ENCODE results near the gene SF3B2. TPM values are rescaled to one million over a fixed set of nuclear protein-coding genes. Genes with fewer than 3 reads are reported as not detected.
A peak's percentile ranks its signal among the peaks of the same experiment; 100 is the strongest.

SF3B2 gene
- total RNA-seq, 2 donors from 2014 or later = 209 to 254 TPM

DNA sequence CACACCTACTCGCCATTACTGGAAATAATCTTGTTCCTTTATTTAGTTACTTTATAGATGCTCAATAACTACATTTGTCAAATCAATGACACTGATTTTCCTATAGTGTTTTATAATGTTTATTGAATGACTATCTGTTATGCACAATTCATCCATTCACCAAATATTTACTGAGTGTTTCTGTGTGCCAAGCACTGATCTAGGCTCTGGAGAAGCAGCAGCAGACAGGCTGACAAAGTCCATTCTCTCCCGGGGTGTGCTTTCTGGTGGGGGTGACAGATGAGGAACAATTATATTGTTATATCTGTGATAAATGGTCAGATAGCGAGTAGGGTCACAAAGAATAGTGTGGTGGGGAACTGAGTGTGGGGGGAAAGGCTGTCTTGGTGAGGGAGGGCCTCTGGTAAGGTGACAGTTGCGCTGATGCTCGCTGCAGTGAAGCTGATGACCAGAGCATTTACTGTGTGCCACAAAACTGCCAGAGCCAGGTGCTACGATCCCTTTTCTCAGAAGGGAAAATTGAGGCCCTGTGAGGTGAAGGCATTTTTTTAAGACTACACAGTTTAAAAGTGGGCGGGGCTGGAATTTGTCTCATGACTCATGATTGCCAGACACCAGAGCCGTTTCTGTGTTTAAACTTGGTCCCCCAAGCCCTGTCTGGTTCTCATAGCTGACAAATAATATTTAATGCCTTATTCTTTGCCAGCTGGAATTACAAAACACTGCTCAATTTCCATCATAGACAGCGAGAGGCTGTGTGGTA, 28.1 kb downstream of the SF3B2 start:
- peaks cover 22% of the 10 kb centered on the region for H3K36me3 Mint-ChIP-seq (ENCODE audit: low read depth)
- Histone ChIP-seq H3K4me3 (ENCODE audit: low read length) (no peak overlapping the region), H3K27me3 (ENCODE audit: control insufficient read depth, insufficient read depth, low read length, poor library complexity, severe bottlenecking) (no peaks in the 10 kb centered on the region), H3K36me3 (ENCODE audit: control insufficient read depth, insufficient read depth, low read length) (peaks cover 34% of the 10 kb centered on the region), H3K27ac (ENCODE audit: low read depth, low read length) (no peak overlapping the region), H3K9me3 (ENCODE audit: control insufficient read depth, low read length) (no peaks in the 10 kb centered on the region), H3K9ac (ENCODE audit: extremely low read depth, low read length, poor library complexity, severe bottlenecking) (no peak overlapping the region), H3K4me1 (ENCODE audit: control insufficient read depth, insufficient read depth, low read length) (no peaks in the 10 kb centered on the region)
- WGBS, 2 experiments (ENCODE audit: insufficient coverage in 1 of 2, insufficient read length in 1 of 2) = 91 to 94% methylated on average over 7 to 8 of the region's 9 CpGs
- H3K4me1 Mint-ChIP-seq = peaks cover 49% of the 10 kb centered on the region
- no peak overlapping the region for H3K4me3 Mint-ChIP-seq
- no peak overlapping the region for H3K27ac Mint-ChIP-seq
- no peaks in the 10 kb centered on the region for H3K27me3 Mint-ChIP-seq (ENCODE audit: insufficient read depth)
- no peaks in the 10 kb centered on the region for H3K9me3 Mint-ChIP-seq
- DNase-seq = no peak
- TF ChIP-seq, protein P1, sequence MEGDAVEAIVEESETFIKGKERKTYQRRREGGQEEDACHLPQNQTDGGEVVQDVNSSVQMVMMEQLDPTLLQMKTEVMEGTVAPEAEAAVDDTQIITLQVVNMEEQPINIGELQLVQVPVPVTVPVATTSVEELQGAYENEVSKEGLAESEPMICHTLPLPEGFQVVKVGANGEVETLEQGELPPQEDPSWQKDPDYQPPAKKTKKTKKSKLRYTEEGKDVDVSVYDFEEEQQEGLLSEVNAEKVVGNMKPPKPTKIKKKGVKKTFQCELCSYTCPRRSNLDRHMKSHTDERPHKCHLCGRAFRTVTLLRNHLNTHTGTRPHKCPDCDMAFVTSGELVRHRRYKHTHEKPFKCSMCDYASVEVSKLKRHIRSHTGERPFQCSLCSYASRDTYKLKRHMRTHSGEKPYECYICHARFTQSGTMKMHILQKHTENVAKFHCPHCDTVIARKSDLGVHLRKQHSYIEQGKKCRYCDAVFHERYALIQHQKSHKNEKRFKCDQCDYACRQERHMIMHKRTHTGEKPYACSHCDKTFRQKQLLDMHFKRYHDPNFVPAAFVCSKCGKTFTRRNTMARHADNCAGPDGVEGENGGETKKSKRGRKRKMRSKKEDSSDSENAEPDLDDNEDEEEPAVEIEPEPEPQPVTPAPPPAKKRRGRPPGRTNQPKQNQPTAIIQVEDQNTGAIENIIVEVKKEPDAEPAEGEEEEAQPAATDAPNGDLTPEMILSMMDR (conservative IDR thresholded peaks at IDR 0.05) = no peak

DNA sequence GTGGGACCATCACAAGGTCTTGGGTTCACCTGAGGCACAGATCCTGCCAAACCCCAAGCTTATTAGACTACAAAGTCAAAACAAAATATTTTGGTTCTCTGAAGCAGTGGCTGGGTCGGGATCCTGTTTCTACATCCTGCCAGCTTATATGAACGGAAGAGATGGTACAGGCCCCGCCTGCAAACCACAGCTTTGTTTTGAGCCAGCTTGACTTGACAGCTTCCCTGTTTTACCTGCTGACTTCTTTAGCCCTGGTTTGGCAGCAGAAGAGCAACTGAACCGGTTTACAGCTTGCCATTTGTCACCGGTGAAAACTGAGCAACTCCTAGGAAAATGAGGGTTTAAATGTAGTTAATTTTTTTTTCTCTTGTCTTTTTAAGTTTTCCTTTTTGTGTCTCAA, 29.3 kb downstream of the SF3B2 start:
- DNase-seq = no peak
- Histone ChIP-seq H3K4me1 (ENCODE audit: control insufficient read depth, insufficient read depth, low read length) (no peaks in the 10 kb centered on the region), H3K27me3 (ENCODE audit: control insufficient read depth, insufficient read depth, low read length, poor library complexity, severe bottlenecking) (no peaks in the 10 kb centered on the region), H3K4me3 (ENCODE audit: low read length) (no peak overlapping the region), H3K9ac (ENCODE audit: extremely low read depth, low read length, poor library complexity, severe bottlenecking) (no peak overlapping the region), H3K27ac (ENCODE audit: low read depth, low read length) (no peak overlapping the region), H3K36me3 (ENCODE audit: control insufficient read depth, insufficient read depth, low read length) (peaks cover 24% of the 10 kb centered on the region), H3K9me3 (ENCODE audit: control insufficient read depth, low read length) (no peaks in the 10 kb centered on the region)
- H3K27ac Mint-ChIP-seq = no peak overlapping the region
- WGBS, 2 experiments (ENCODE audit: insufficient coverage in 1 of 2, insufficient read length in 1 of 2) = 89 to 96% methylated on average over 3 to 5 of the region's 5 CpGs
- H3K4me1 Mint-ChIP-seq = peaks cover 49% of the 10 kb centered on the region
- no peaks in the 10 kb centered on the region for H3K27me3 Mint-ChIP-seq (ENCODE audit: insufficient read depth)
- H3K9me3 Mint-ChIP-seq = no peaks in the 10 kb centered on the region
- H3K4me3 Mint-ChIP-seq = no peak overlapping the region
- TF ChIP-seq, protein P1 (conservative IDR thresholded peaks at IDR 0.05) = no peak
- peaks cover 15% of the 10 kb centered on the region for H3K36me3 Mint-ChIP-seq (ENCODE audit: low read depth)

DNA sequence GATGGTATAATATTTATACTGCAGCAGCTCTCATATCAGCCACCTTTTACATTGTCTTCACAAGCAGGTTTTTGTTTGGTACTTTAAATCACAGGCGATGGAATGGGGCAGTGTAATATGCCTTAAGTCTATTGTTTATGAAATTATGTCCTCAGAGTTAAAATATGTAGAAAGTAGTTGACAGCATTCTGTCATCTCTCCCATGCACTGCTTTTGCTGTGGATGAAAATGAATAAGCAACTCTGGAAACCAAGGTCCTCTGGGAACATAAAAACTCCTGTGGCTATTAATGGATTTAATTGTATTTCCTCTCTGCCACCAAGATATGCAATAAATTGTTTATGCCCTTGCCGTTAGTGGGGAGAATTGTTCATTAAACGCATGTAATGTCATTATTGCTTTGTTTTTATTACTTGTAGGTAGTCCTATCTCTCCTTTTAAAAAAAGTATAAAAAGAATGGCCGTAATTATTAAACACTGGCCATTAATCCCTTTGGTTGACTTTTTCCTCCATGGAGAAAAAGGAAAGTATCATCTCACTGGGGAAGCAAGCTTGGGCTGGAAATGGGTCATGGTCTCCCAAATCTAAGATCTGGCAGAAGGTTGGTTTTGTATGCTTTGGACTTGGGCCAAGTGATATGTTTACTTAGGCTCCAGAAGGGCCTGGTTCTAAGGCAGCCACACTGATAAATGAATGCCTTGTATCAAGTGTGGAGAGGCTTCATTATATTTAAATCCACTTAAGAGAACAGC, 31.0 kb downstream of the SF3B2 start:
- Mint-ChIP-seq H3K27ac (no peak overlapping the region), H3K36me3 (ENCODE audit: low read depth) (peaks cover 4% of the 10 kb centered on the region), H3K4me1 (peaks cover 52% of the 10 kb centered on the region), H3K27me3 (ENCODE audit: insufficient read depth) (no peaks in the 10 kb centered on the region), H3K9me3 (no peaks in the 10 kb centered on the region), H3K4me3 (no peak overlapping the region)
- no peak overlapping the region for H3K9ac ChIP-seq (ENCODE audit: extremely low read depth, low read length, poor library complexity, severe bottlenecking)
- H3K9me3 ChIP-seq (ENCODE audit: control insufficient read depth, low read length) = no peaks in the 10 kb centered on the region
- H3K4me3 ChIP-seq (ENCODE audit: low read length) = peak overlapping the region; percentile 41
- H3K27me3 ChIP-seq (ENCODE audit: control insufficient read depth, insufficient read depth, low read length, poor library complexity, severe bottlenecking) = no peaks in the 10 kb centered on the region
- H3K4me1 ChIP-seq (ENCODE audit: control insufficient read depth, insufficient read depth, low read length) = no peaks in the 10 kb centered on the region
- H3K36me3 ChIP-seq (ENCODE audit: control insufficient read depth, insufficient read depth, low read length) = peaks cover 14% of the 10 kb centered on the region
- 99 to 100% methylated on average over 2 to 4 of the region's 4 CpGs for WGBS, 2 experiments (ENCODE audit: insufficient coverage in 1 of 2, insufficient read length in 1 of 2)
- H3K27ac ChIP-seq (ENCODE audit: low read depth, low read length) = no peak overlapping the region
- DNase-seq = no peak
- TF ChIP-seq, protein P1 (conservative IDR thresholded peaks at IDR 0.05) = no peak
